Thyroid gland (tissue), 4 donors: Measurements from ENCODE around the gene ANXA2. TPM values are rescaled to one million over a fixed set of nuclear protein-coding genes. Genes with fewer than 3 reads are reported as not detected.
A peak's percentile ranks its signal among the peaks of the same experiment; 100 is the strongest.

Experiments
- DNase-seq, 2 donors: peaks; one replicate each; pipeline ENCODE4 v3.0.0-alpha.2; 2019
- H3K27ac ChIP-seq, 3 donors: fragments of 200-600 bp; sonication (generic); 1 replicate in 2 of 3; 2 replicates in 1 of 3; pipeline ENCODE4 v1.5.1; 2016 to 2019; ENCODE audit warnings: mild to moderate bottlenecking in 1 of 3, moderate library complexity in 1 of 3
- H3K27me3 ChIP-seq: fragments of 200-600 bp; sonication (generic); one replicate; pipeline ENCODE4 v1.5.1; 2019
- H3K36me3 ChIP-seq, 2 donors: fragments of 200-600 bp; sonication (generic); one replicate each; pipeline ENCODE4 v1.5.1; 2016 to 2019
- H3K4me1 ChIP-seq, 2 donors: fragments of 200-600 bp; sonication (generic); one replicate each; pipeline ENCODE4 v1.5.1; 2017 to 2019
- H3K4me3 ChIP-seq, 3 donors: fragments of 200-600 bp; sonication (generic); replicated peaks in 1 of 3; 1 replicate in 2 of 3; 2 replicates in 1 of 3; pipeline ENCODE4 v1.5.1; 2016; ENCODE audit warnings: mild to moderate bottlenecking in 1 of 3
- H3K9me3 ChIP-seq: fragments of 200-600 bp; sonication (generic); one replicate; pipeline ENCODE4 v1.5.1; 2017
- POLR2A ChIP-seq, 2 donors: fragments of 450-650 bp; IDR thresholded peaks; one replicate each; pipeline ENCODE4 v1.6.1; 2017; ENCODE audit warnings: antibody characterized with exemption in 2 of 2, mild to moderate bottlenecking in 2 of 2, moderate library complexity in 1 of 2
- WGBS, 2 donors: methylation state at CpG; one replicate each; pipeline ENCODE4 v1.1.5; 2017; 5-methylcytosine and 5-hydroxymethylcytosine counted together
- intact Hi-C: fragments of 100-400 bp; cut with DNase I; formaldehyde crosslinking; loops from one replicate; pipeline ENCODE4 v1.15.1; 2023
- total RNA-seq, 4 donors: library from RNA; depleted of rRNA; stranded (reverse); fragments of >200 nt; gene quantifications; one replicate each; pipeline ENCODE4 v1.2.3, GENCODE V29; 2016
- TF ChIP-seq, protein P1 (sequence below), 6 experiments: fragments of 200-600 bp in 3 of 6; fragments of 450-650 bp in 3 of 6; sonication (generic) in 3 of 6; IDR thresholded peaks; one replicate each; pipeline ENCODE4 v1.5.1; 2016 to 2019; ENCODE audit warnings: antibody characterized with exemption in 6 of 6, mild to moderate bottlenecking in 2 of 6, inconsistent platforms in 1 of 6, moderate library complexity in 1 of 6

Gene ANXA2
- total RNA-seq, 4 donors from 2014 or later, result 436 to 796 (median 612) TPM

DNA sequence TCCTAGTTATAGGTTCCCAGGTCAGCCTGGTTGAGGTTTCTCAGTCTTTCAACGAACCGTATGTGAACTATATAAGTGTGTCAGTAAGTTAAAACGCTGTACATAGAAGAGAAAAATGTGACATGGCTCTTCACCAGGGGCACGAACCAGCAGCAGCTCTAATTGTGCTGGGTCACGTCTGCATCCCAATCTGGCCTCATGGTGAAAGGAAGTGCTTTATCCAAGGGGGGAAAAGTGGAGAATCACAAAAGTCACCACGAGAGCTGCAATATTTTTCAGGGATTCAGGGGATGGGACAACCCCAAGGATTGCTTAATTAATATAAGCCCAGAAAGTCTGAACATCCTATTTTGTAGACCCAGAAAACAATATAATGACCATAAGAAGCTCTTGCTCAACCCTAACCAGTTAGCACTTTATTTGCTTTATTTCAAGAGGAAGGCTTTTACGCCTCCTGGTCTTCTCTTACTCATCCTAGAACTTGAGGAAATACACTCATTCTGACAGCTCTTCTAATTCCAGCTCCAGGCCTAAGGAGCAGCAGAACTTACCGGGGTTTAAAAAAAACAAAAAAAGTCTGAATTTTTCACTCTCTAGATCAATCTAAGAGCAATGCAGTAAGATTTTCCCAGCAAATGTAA lies 16.5 kb downstream of the ANXA2 start:
- Histone ChIP-seq H3K36me3 (peaks cover 7% of the 10 kb centered on the region in 2 donors), H3K27me3 (no peaks in the 10 kb centered on the region), H3K4me1 (peaks cover 24 to 56% of the 10 kb centered on the region in 2 donors), H3K27ac (peak overlapping the region in 2 of 3 donors; percentile 34 to 89), H3K4me3 (no peak overlapping the region), H3K9me3 (no peaks in the 10 kb centered on the region)
- intact Hi-C loops, result no loop called here
- no peak for DNase-seq
- 80 to 84% methylated on average over 8 of the region's 8 CpGs for WGBS, 2 donors
- TF ChIP-seq, protein P1, sequence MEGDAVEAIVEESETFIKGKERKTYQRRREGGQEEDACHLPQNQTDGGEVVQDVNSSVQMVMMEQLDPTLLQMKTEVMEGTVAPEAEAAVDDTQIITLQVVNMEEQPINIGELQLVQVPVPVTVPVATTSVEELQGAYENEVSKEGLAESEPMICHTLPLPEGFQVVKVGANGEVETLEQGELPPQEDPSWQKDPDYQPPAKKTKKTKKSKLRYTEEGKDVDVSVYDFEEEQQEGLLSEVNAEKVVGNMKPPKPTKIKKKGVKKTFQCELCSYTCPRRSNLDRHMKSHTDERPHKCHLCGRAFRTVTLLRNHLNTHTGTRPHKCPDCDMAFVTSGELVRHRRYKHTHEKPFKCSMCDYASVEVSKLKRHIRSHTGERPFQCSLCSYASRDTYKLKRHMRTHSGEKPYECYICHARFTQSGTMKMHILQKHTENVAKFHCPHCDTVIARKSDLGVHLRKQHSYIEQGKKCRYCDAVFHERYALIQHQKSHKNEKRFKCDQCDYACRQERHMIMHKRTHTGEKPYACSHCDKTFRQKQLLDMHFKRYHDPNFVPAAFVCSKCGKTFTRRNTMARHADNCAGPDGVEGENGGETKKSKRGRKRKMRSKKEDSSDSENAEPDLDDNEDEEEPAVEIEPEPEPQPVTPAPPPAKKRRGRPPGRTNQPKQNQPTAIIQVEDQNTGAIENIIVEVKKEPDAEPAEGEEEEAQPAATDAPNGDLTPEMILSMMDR (IDR thresholded peaks at IDR 0.05), result no peak
- TF ChIP-seq POLR2A (IDR thresholded peaks at IDR 0.05), result no peak

DNA sequence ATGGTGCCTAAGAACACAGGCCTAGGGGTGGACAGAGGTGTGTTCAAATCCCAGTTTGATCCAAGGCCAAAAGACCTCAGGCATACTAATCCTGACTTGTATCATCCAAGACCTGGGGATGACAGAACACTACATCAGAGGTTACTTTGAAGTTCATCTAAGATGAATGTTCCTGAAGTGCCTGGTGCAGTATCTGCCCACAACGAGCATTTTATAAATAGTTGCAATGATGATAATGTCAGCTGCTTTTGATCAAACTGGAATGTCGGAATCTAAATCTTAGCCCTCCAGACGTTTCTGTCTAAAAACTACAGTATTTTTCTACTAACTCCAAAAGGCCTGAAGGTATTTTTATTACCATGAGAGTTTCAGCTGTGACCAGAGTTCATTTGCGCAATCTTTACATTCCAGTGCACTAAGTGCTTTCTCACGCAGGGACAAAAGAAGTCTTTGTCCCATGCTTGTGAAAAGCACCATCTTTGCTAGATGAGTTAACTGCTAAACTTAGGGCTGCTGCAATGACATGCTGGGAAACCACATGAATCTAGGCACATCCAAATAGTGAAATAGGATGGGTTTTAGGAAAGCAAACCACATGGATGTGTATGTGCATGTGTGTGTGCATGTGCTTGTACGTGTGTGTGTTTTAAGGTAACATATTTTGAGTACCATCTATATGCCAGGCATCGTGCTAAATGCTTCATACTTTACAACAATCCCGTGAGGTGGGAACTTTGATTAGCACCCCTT lies 18.1 kb downstream of the ANXA2 start:
- peaks cover 5 to 7% of the 10 kb centered on the region in 2 donors for H3K36me3 ChIP-seq
- 61 to 65% methylated on average over 8 of the region's 8 CpGs for WGBS, 2 donors
- H3K27ac ChIP-seq, result peak overlapping the region; percentile 27 to 89 (median 80)
- TF ChIP-seq POLR2A (IDR thresholded peaks at IDR 0.05), result peak in 1 of 2 donors; percentile 15
- TF ChIP-seq, protein P1 (IDR thresholded peaks at IDR 0.05), result no peak
- no peak overlapping the region for H3K4me3 ChIP-seq
- intact Hi-C loops, result no loop called here
- H3K9me3 ChIP-seq, result no peaks in the 10 kb centered on the region
- H3K27me3 ChIP-seq, result no peaks in the 10 kb centered on the region
- DNase-seq, result no peak
- peaks cover 37 to 68% of the 10 kb centered on the region in 2 donors for H3K4me1 ChIP-seq

DNA sequence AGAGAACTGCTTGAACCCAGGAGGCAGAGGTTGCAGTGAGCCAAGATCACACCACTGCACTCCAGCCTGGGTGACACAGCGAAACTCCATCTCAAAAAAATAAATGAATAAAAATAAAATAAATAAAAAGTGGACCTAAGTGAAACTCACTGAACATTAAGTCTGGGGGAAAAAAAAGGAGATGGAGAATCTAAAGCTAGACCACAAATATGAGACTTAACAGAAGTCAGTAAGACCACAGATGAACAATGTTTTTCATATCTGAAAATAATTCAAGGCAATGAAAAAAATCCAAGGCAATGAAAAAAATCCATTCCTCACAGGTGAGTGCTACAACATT lies 18.6 kb downstream of the ANXA2 start:
- 100% methylated on average over 1 of the region's 1 CpG for whole genome bisulfite sequencing, 2 donors
- intact Hi-C loops, result no loop called here
- Histone ChIP-seq H3K4me3 (no peak overlapping the region), H3K36me3 (peaks cover 5 to 7% of the 10 kb centered on the region in 2 donors), H3K27ac (peak overlapping the region in 2 of 3 donors; percentile 80 to 89), H3K4me1 (peaks cover 40 to 72% of the 10 kb centered on the region in 2 donors), H3K27me3 (no peaks in the 10 kb centered on the region), H3K9me3 (no peaks in the 10 kb centered on the region)
- no peak for DNase-seq
- TF ChIP-seq POLR2A (IDR thresholded peaks at IDR 0.05), result no peak
- TF ChIP-seq, protein P1 (IDR thresholded peaks at IDR 0.05), result no peak

DNA sequence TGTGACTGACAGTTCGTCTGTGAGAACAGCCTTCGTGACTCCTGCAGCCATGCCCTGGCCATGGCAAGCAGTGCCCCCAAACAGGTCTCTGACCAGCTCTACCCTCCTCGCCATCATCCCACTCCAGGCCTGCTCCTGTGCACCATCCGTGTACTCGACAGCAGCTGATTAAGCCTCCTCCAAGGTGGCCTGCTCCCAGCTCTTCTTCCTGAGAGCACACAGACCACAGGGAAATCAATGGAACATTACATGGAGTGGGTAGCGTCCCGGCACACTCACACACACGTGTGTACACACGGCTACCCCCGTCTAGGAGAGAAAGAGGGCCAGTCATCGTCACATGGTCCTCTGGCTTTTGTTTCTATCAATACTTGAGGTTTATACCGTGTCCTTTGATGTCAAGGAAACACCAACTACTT lies 21.1 kb downstream of the ANXA2 start:
- Histone ChIP-seq H3K4me3 (no peak overlapping the region), H3K36me3 (peaks cover 5 to 7% of the 10 kb centered on the region in 2 donors), H3K4me1 (peaks cover 62 to 89% of the 10 kb centered on the region in 2 donors), H3K27ac (peak overlapping the region; percentile 44 to 96 (median 89)), H3K9me3 (no peaks in the 10 kb centered on the region), H3K27me3 (no peaks in the 10 kb centered on the region)
- TF ChIP-seq, protein P1 (IDR thresholded peaks at IDR 0.05), result no peak
- no peak for TF ChIP-seq POLR2A (IDR thresholded peaks at IDR 0.05)
- 84 to 85% methylated on average over 12 of the region's 12 CpGs for WGBS, 2 donors
- peak; percentile 26 to 34 for DNase-seq
- intact Hi-C loops, result no loop called here

DNA sequence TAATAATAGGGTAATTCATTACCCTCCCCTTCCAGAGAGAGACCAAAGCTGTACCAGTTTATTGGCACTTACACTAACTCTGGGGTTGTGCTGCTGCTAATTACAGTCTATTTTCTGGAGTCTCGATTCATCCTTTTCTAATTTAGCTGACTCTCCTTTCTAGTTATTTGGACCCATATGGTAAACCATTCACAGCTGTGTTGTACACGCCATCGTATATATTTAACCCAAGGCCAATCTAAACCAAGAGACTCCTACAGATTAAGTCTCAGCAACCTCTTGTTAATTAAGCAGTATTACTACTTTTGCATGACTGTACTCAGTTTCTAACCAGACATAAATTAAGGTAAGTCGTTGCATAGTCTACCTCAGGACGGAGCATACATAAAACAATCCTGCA lies 22.5 kb downstream of the ANXA2 start:
- Histone ChIP-seq H3K36me3 (peaks cover 5 to 7% of the 10 kb centered on the region in 2 donors), H3K27ac (peak overlapping the region; percentile 86 to 96 (median 89)), H3K4me3 (no peak overlapping the region), H3K4me1 (peaks cover 71 to 97% of the 10 kb centered on the region in 2 donors), H3K9me3 (no peaks in the 10 kb centered on the region), H3K27me3 (no peaks in the 10 kb centered on the region)
- TF ChIP-seq, protein P1 (IDR thresholded peaks at IDR 0.05), result no peak
- no peak for TF ChIP-seq POLR2A (IDR thresholded peaks at IDR 0.05)
- intact Hi-C loops, result no loop called here
- no peak for DNase-seq
- 78 to 82% methylated on average over 5 of the region's 5 CpGs for WGBS, 2 donors
